22Rv1 (cell line): ENCODE data around the gene TBCA.

Source experiments
- ZFX ChIP-seq: fragments of 450-650 bp; IDR thresholded peaks from 2 replicates; pipeline ENCODE4 v1.6.1; 2017; ENCODE audit warnings: antibody characterized with exemption, borderline replicate concordance
- TF ChIP-seq, protein P1 (sequence below): fragments of 450-650 bp; IDR thresholded peaks from 2 replicates; pipeline ENCODE4 v1.5.1; 2017; ENCODE audit warnings: mild to moderate bottlenecking

DNA sequence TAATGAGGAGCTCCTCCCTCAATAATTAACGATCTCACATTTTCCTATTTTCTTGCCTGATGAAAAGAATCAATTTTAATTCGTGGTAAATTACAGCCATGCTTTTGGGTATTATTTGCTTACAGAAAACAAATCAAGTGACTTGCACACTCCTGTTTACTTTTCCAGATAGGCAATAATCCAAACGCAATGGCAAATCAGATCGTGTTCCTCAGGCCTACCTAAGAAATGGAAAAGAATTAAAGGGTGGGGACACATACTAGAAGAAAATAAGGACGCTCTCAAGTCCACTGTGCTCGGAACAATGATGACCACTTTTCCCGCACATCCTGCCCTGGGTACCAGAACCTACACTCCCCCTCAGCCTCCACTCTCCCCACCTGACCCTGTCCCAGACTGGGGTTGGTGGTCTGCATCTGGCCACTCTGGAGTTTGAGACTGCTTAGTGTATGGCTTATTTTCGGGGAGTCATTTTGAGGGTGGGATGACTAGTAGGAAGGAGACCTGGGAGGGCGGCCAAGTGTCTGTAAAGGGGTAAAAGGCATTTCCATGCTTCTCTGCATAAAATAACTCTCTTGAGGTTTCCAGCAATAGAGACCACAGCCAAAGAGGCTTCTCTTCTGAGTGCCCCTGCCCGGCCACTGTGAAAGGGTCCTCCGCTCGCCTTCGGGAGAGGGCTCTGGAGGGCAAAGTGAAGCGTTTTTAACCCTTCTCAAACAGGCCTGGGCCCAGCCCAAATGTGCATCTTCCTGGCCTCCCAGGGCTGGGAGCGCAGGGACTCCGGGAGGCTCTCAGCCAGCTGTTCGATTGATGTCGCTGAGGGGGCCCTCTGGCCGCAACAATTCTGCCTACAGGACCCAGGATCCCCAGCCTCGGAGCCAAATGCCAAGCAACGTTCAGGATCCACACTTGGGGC, 133.1 kb downstream of the TBCA start:
- TF ChIP-seq, protein P1, sequence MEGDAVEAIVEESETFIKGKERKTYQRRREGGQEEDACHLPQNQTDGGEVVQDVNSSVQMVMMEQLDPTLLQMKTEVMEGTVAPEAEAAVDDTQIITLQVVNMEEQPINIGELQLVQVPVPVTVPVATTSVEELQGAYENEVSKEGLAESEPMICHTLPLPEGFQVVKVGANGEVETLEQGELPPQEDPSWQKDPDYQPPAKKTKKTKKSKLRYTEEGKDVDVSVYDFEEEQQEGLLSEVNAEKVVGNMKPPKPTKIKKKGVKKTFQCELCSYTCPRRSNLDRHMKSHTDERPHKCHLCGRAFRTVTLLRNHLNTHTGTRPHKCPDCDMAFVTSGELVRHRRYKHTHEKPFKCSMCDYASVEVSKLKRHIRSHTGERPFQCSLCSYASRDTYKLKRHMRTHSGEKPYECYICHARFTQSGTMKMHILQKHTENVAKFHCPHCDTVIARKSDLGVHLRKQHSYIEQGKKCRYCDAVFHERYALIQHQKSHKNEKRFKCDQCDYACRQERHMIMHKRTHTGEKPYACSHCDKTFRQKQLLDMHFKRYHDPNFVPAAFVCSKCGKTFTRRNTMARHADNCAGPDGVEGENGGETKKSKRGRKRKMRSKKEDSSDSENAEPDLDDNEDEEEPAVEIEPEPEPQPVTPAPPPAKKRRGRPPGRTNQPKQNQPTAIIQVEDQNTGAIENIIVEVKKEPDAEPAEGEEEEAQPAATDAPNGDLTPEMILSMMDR: no peak
- no peak for TF ChIP-seq ZFX
